ENCODE measurements around the gene ARID4A. TPM values are rescaled to one million over a fixed set of nuclear protein-coding genes. Genes with fewer than 3 reads are reported as not detected.

The ARID4A gene
- total RNA-seq, 4 donors from 2014 or later: 8.2 to 37.5 (median 21.0) TPM

Small RNA genes lying within 50 kb of the gene (small RNA-seq; reads per million reads assigned to genes)
- not detected for gene RNU6-341P

Other genes with a start within 250 kb of the ARID4A start
- gene ARMH4, start 146.3 kb upstream of the ARID4A start, total RNA-seq: 10 to 100 TPM in 3 of 4 donors, 1 to 10 TPM in 1; 8.2 to 49.9 (median 11.2) TPM
- 100 to 1,000 TPM in 1 of 4 donors, 10 to 100 TPM in 3; 57.4 to 203 (median 78.8) TPM for gene ACTR10, start 98.4 kb upstream of the ARID4A start, total RNA-seq
- gene PSMA3, start 53.7 kb upstream of the ARID4A start, total RNA-seq: 100 to 1,000 TPM in 2 of 4 donors, 10 to 100 TPM in 2; 61.2 to 204 (median 114) TPM
- gene TOMM20L, start 97.4 kb downstream of the ARID4A start, total RNA-seq: 10 to 100 TPM in 1 of 4 donors, not detected in 3; 18.7 TPM
- 10 to 100 TPM in 3 of 4 donors, 1 to 10 TPM in 1; 4.9 to 48.9 (median 30.4) TPM for gene TIMM9, start 129.0 kb downstream of the ARID4A start, total RNA-seq
- 10 to 100 TPM in 3 of 4 donors, 1 to 10 TPM in 1; 3.6 to 37.5 (median 15.0) TPM for gene KIAA0586, start 129.2 kb downstream of the ARID4A start, total RNA-seq